C4-2B (cell line): Measurements from ENCODE around the gene L3HYPDH.

ENCODE experiments used
- H3K27ac ChIP-seq: fragments of 450-650 bp; 2 replicates; pipeline ENCODE4 v1.5.1; 2017
- CTCF ChIP-seq: fragments of 450-650 bp; conservative IDR thresholded peaks from 2 replicates; pipeline ENCODE4 v1.5.1; 2017; ENCODE audit warnings: mild to moderate bottlenecking
- ZFX ChIP-seq: fragments of 450-650 bp; IDR thresholded peaks from 2 replicates; pipeline ENCODE4 v1.6.1; 2017

Gene L3HYPDH

GRCh38 chr14:59510001-59510400 lies 25.8 kb upstream of the L3HYPDH start:
- H3K27ac ChIP-seq, result no peak overlapping the region
- no peak for TF ChIP-seq ZFX
- no peak for TF ChIP-seq CTCF

GRCh38 chr14:59509101-59509500 lies 24.9 kb upstream of the L3HYPDH start:
- TF ChIP-seq CTCF, result no peak
- no peak for TF ChIP-seq ZFX

GRCh38 chr14:59507752-59508103 lies 23.5 kb upstream of the L3HYPDH start:
- TF ChIP-seq CTCF (no peak; the same call in 1 of the 2 replicates), ZFX (no peak)

More at GRCh38 chr14:59509101-59509500, 24.9 kb upstream of the L3HYPDH start:
- H3K27ac ChIP-seq, result no peak overlapping the region

DNA sequence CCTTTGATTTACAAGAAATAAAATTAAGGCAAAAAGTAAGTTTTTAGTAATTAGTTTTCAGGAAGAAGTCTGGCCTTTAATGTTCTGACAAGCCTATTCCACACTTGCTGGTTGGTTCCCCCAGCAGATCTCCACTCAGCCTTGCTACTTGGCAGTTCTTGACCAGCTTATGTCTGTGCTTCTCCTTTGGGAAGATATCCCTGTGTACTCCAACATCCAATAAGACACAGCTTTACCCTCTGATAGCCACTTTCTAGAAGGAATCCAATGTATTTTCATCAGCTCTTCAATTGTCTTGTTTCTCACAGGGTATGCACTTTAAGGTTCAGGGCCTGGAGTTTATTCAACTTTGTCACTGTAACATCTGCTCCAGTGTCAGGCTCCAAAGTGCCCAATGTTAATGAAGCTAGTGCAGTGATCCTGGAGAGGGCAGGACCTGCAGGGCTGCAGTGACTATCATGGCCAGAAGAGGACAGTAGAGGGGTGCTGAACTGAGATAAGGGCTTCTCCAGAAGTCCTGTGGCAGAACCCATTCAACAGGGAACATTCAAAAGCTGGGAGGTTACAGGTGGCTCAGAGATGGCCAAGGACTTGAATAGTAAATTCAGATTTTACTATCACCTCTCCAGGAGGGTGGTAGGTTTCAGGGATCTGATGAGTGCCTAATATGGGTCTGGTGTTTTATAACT lies 23.0 kb upstream of the L3HYPDH start:
- H3K27ac ChIP-seq, result no peak overlapping the region
- TF ChIP-seq ZFX (no peak), CTCF (peak; percentile 98)

More at GRCh38 chr14:59507752-59508103, 23.5 kb upstream of the L3HYPDH start:
- no peak overlapping the region for H3K27ac ChIP-seq

- H3K27ac ChIP-seq, result no peak overlapping the region
- TF ChIP-seq CTCF, result no peak
- no peak for TF ChIP-seq ZFX
Measured at GRCh38 chr14:59503256-59503655, 19.0 kb upstream of the L3HYPDH start.

GRCh38 chr14:59500732-59501131 lies 16.5 kb upstream of the L3HYPDH start:
- TF ChIP-seq CTCF (no peak), ZFX (no peak)

DNA sequence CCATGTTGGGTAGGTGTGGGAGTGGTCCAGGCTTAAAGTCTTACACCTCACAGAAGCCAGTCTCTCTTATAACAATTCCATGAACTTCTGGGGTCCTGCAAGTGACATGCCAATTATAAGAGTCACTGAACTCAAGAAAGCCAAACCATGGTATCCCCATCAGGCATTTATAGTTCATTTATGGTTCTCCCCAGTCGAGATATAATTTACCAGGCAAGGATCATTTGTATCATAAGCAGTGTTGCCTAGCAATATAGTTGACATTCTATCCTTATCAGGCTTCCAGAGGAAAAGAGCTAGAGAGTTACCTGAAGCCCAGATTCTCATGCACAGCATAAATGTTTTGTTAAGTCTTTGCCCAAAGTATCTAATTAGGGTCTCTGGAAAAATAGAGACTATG lies 8.2 kb upstream of the L3HYPDH start:
- TF ChIP-seq CTCF, result no peak
- TF ChIP-seq ZFX, result no peak
- H3K27ac ChIP-seq, result no peak overlapping the region

More at GRCh38 chr14:59500732-59501131, 16.5 kb upstream of the L3HYPDH start:
- H3K27ac ChIP-seq, result no peak overlapping the region
